Naive thymus-derived CD8-positive, alpha-beta T cell (primary cell): ENCODE measurements around the gene SHROOM2. TPM values are rescaled to one million over a fixed set of nuclear protein-coding genes. Genes with fewer than 3 reads are reported as not detected.
"Not testable (repeated sequence)": the region's sequence is repeated elsewhere in the genome, so short reads cannot be mapped to it uniquely, and the experiment has no call there.

Experiments used
- ATAC-seq, 2 donors: fragments of 150-1000 bp; cut with Tn5 transposase in 1 of 2; sonication (Bioruptor Pico), chemical (Tn5 transposase) in 1 of 2; 1 replicate in 1 of 2; 2 replicates in 1 of 2; pipeline ENCODE4 v1.10.0; 2021; ENCODE audit warnings: mild to moderate bottlenecking in 2 of 2, moderate library complexity in 2 of 2
- POLR2A ChIA-PET: fragments of 350-600 bp; sonication (Branson Sonifier 250); formaldehyde crosslinking; loops from one replicate; lab custom pipeline; 2021; ENCODE audit warnings: antibody characterized with exemption; lab: Charles Lee
- DNase-seq, 10 donors: peaks; one replicate each; pipeline versions ENCODE4 v3.0.0 to v3.0.0-alpha.2; 2020 to 2022
- H3K27ac Mint-ChIP-seq, 10 donors: one replicate each; pipeline ENCODE4 v1.8.0; 2020 to 2022; ENCODE audit warnings: mild to moderate bottlenecking in 10 of 10, mixed read lengths in 10 of 10, moderate library complexity in 4 of 10, inconsistent platforms in 1 of 10
- H3K27me3 Mint-ChIP-seq, 5 donors: one replicate each; pipeline ENCODE4 v1.8.0; 2021 to 2022; ENCODE audit warnings: mixed read lengths in 5 of 5
- H3K36me3 Mint-ChIP-seq, 3 donors: one replicate each; pipeline ENCODE4 v1.8.0; 2020 to 2022; ENCODE audit warnings: mixed read lengths in 3 of 3, mild to moderate bottlenecking in 2 of 3, inconsistent platforms in 1 of 3
- H3K4me1 Mint-ChIP-seq, 4 donors: one replicate each; pipeline ENCODE4 v1.8.0; 2021 to 2022; ENCODE audit warnings: mixed read lengths in 4 of 4
- H3K4me3 Mint-ChIP-seq, 10 donors: one replicate each; pipeline ENCODE4 v1.8.0; 2020 to 2022; ENCODE audit warnings: mild to moderate bottlenecking in 10 of 10, mixed read lengths in 10 of 10, moderate library complexity in 6 of 10, inconsistent platforms in 1 of 10
- H3K9me3 Mint-ChIP-seq, 9 donors: one replicate each; pipeline ENCODE4 v1.8.0; 2020 to 2022; ENCODE audit warnings: mixed read lengths in 9 of 9, mild to moderate bottlenecking in 3 of 9, inconsistent platforms in 1 of 9, moderate library complexity in 1 of 9
- polyA plus RNA-seq, 3 donors: library from polyadenylated mRNA; unstranded; fragments of 300-500 nt; fragmentation: Illumina TruSeq; gene quantifications; one replicate each; pipeline ENCODE4 v1.2.3, GENCODE V29; 2021
- total RNA-seq, 8 experiments: library from RNA in 2 of 8; stranded (reverse) in 2 of 8; gene quantifications; one replicate each; pipeline ENCODE4 v1.2.3 and lab custom pipeline; 2021 to 2026

The SHROOM2 gene
- total and polyA plus RNA-seq, 5 experiments from 2014 or later, result not detected

- H3K9me3 Mint-ChIP-seq, result peaks cover 0 to 3% (median 0%) of the 10 kb centered on the region in 9 donors
- POLR2A ChIA-PET, result no interaction called here
- H3K27ac Mint-ChIP-seq, result no peak overlapping the region
- H3K4me3 Mint-ChIP-seq, result no peak overlapping the region
- no peak for ATAC-seq
- H3K36me3 Mint-ChIP-seq, result no peaks in the 10 kb centered on the region
- peaks cover 2 to 28% (median 12%) of the 10 kb centered on the region in 5 donors for H3K27me3 Mint-ChIP-seq
- DNase-seq, result no peak
- H3K4me1 Mint-ChIP-seq, result no peaks in the 10 kb centered on the region
Observed at GRCh38 chrX:9848718-9849479, 62.7 kb downstream of the SHROOM2 start.

GRCh38 chrX:9851890-9852289 lies 65.7 kb downstream of the SHROOM2 start:
- Mint-ChIP-seq H3K27me3 (peaks cover 0 to 17% (median 8%) of the 10 kb centered on the region in 5 donors), H3K4me1 (no peaks in the 10 kb centered on the region), H3K27ac (no peak overlapping the region), H3K4me3 (no peak overlapping the region), H3K36me3 (no peaks in the 10 kb centered on the region), H3K9me3 (no peaks in the 10 kb centered on the region)
- ATAC-seq, result no peak
- DNase-seq, result no peak
- POLR2A ChIA-PET, result no interaction called here

- no peaks in the 10 kb centered on the region for H3K36me3 Mint-ChIP-seq
- DNase-seq (no peak), ATAC-seq (no peak)
- no peaks in the 10 kb centered on the region for H3K9me3 Mint-ChIP-seq
- H3K27ac Mint-ChIP-seq, result no peak overlapping the region
- H3K4me1 Mint-ChIP-seq, result no peaks in the 10 kb centered on the region
- peaks cover 2 to 16% (median 4%) of the 10 kb centered on the region in 5 donors for H3K27me3 Mint-ChIP-seq
- H3K4me3 Mint-ChIP-seq, result no peak overlapping the region
- POLR2A ChIA-PET, result no interaction called here
Observed at GRCh38 chrX:9853307-9853706, 67.1 kb downstream of the SHROOM2 start.

- ATAC-seq (no peak), DNase-seq (no peak)
- peaks cover 3 to 9% (median 8%) of the 10 kb centered on the region in 5 donors for H3K27me3 Mint-ChIP-seq
- H3K4me3 Mint-ChIP-seq, result no peak overlapping the region
- no peaks in the 10 kb centered on the region for H3K4me1 Mint-ChIP-seq
- no peaks in the 10 kb centered on the region for H3K36me3 Mint-ChIP-seq
- no peak overlapping the region for H3K27ac Mint-ChIP-seq
- no peaks in the 10 kb centered on the region for H3K9me3 Mint-ChIP-seq
- POLR2A ChIA-PET, result no interaction called here
Observed at GRCh38 chrX:9855561-9856283, 69.5 kb downstream of the SHROOM2 start.

- no peak for DNase-seq
- H3K4me1 Mint-ChIP-seq, result no peaks in the 10 kb centered on the region
- no peaks in the 10 kb centered on the region for H3K9me3 Mint-ChIP-seq
- H3K4me3 Mint-ChIP-seq, result no peak overlapping the region
- no peaks in the 10 kb centered on the region for H3K36me3 Mint-ChIP-seq
- peaks cover 3 to 9% (median 8%) of the 10 kb centered on the region in 5 donors for H3K27me3 Mint-ChIP-seq
- POLR2A ChIA-PET, result no interaction called here
- no peak overlapping the region for H3K27ac Mint-ChIP-seq
- no peak for ATAC-seq
Observed at GRCh38 chrX:9856588-9856987, 70.4 kb downstream of the SHROOM2 start.

GRCh38 chrX:9857575-9858474 lies 71.6 kb downstream of the SHROOM2 start:
- Mint-ChIP-seq H3K9me3 (no peaks in the 10 kb centered on the region), H3K27ac (no peak overlapping the region), H3K36me3 (no peaks in the 10 kb centered on the region), H3K27me3 (peaks cover 3 to 10% (median 8%) of the 10 kb centered on the region in 5 donors), H3K4me3 (no peak overlapping the region), H3K4me1 (no peaks in the 10 kb centered on the region)
- DNase-seq (no peak), ATAC-seq (no peak)
- POLR2A ChIA-PET, result no interaction called here

GRCh38 chrX:9858684-9859083 lies 72.5 kb downstream of the SHROOM2 start:
- H3K4me3 Mint-ChIP-seq, POLR2A ChIA-PET, H3K27ac Mint-ChIP-seq, ATAC-seq, DNase-seq, H3K9me3 Mint-ChIP-seq, H3K4me1 Mint-ChIP-seq, H3K36me3 Mint-ChIP-seq: not testable (repeated sequence)
- H3K27me3 Mint-ChIP-seq, result peaks cover 2 to 11% (median 9%) of the 10 kb centered on the region in 5 donors

- peaks cover 0 to 13% (median 0%) of the 10 kb centered on the region in 9 donors for H3K9me3 Mint-ChIP-seq
- H3K36me3 Mint-ChIP-seq, result no peaks in the 10 kb centered on the region
- ATAC-seq (no peak), DNase-seq (no peak)
- H3K4me1 Mint-ChIP-seq, result no peaks in the 10 kb centered on the region
- POLR2A ChIA-PET, result no interaction called here
- H3K27ac Mint-ChIP-seq, result no peak overlapping the region
- H3K27me3 Mint-ChIP-seq, result peaks cover 2 to 11% (median 8%) of the 10 kb centered on the region in 5 donors
- no peak overlapping the region for H3K4me3 Mint-ChIP-seq
Observed at GRCh38 chrX:9859711-9860555, 73.7 kb downstream of the SHROOM2 start.

- peaks cover 0 to 13% (median 0%) of the 10 kb centered on the region in 9 donors for H3K9me3 Mint-ChIP-seq
- H3K4me1 Mint-ChIP-seq, result no peaks in the 10 kb centered on the region
- no peak for ATAC-seq
- no peak overlapping the region for H3K27ac Mint-ChIP-seq
- DNase-seq, result no peak
- no peak overlapping the region for H3K4me3 Mint-ChIP-seq
- H3K36me3 Mint-ChIP-seq, result no peaks in the 10 kb centered on the region
- POLR2A ChIA-PET, result no interaction called here
- H3K27me3 Mint-ChIP-seq, result peaks cover 2 to 12% (median 8%) of the 10 kb centered on the region in 5 donors
Observed at GRCh38 chrX:9860826-9861225, 74.6 kb downstream of the SHROOM2 start.

GRCh38 chrX:9861711-9862110 lies 75.5 kb downstream of the SHROOM2 start:
- POLR2A ChIA-PET, result no interaction called here
- Mint-ChIP-seq H3K27me3 (peaks cover 6 to 18% (median 13%) of the 10 kb centered on the region in 5 donors), H3K4me3 (no peak overlapping the region), H3K4me1 (no peaks in the 10 kb centered on the region), H3K9me3 (peaks cover 0 to 13% (median 0%) of the 10 kb centered on the region in 9 donors), H3K36me3 (no peaks in the 10 kb centered on the region), H3K27ac (no peak overlapping the region)
- no peak for DNase-seq
- no peak for ATAC-seq

- peaks cover 0 to 13% (median 0%) of the 10 kb centered on the region in 9 donors for H3K9me3 Mint-ChIP-seq
- H3K27me3 Mint-ChIP-seq, result peaks cover 7 to 24% (median 20%) of the 10 kb centered on the region in 5 donors
- POLR2A ChIA-PET, result no interaction called here
Observed at GRCh38 chrX:9862525-9862924, 76.3 kb downstream of the SHROOM2 start.

GRCh38 chrX:9862953-9863352 lies 76.7 kb downstream of the SHROOM2 start:
- ATAC-seq (no peak), DNase-seq (no peak)
- H3K9me3 Mint-ChIP-seq, result peaks cover 0 to 13% (median 0%) of the 10 kb centered on the region in 9 donors
- H3K27ac Mint-ChIP-seq, result peak overlapping the region in 1 of 10 donors; percentile 25
- peaks cover 0 to 7% (median 0%) of the 10 kb centered on the region in 4 donors for H3K4me1 Mint-ChIP-seq
- peaks cover 11 to 26% (median 20%) of the 10 kb centered on the region in 5 donors for H3K27me3 Mint-ChIP-seq
- no peak overlapping the region for H3K4me3 Mint-ChIP-seq
- H3K36me3 Mint-ChIP-seq, result no peaks in the 10 kb centered on the region
- POLR2A ChIA-PET, result no interaction called here

More at GRCh38 chrX:9862525-9862924, 76.3 kb downstream of the SHROOM2 start:
- Mint-ChIP-seq H3K4me1 (peaks cover 0 to 7% (median 0%) of the 10 kb centered on the region in 4 donors), H3K36me3 (no peaks in the 10 kb centered on the region), H3K27ac (no peak overlapping the region), H3K4me3 (no peak overlapping the region)
- no peak for DNase-seq
- no peak for ATAC-seq
